Mesenchymal stem cell (in vitro differentiated cells and primary cell): ENCODE measurements around the gene PTPRS.

Source experiments
- DNase-seq: peaks from one replicate; pipeline ENCODE4 v3.0.0-alpha.2; 2013
- H2AFZ ChIP-seq: one replicate; pipeline ENCODE4 v1.6.1; 2013; ENCODE audit warnings: low read depth, mild to moderate bottlenecking, control low read depth, inconsistent platforms, low read length, moderate library complexity
- H2AK5ac ChIP-seq: 2 replicates; pipeline ENCODE4 v1.6.1; 2013; ENCODE audit warnings: low read length, moderate library complexity, mild to moderate bottlenecking, inconsistent platforms; ENCODE audit not compliant: severe bottlenecking
- H2BK120ac ChIP-seq: one replicate; pipeline ENCODE4 v1.6.1; 2013; ENCODE audit warnings: low read depth, mild to moderate bottlenecking, inconsistent platforms, low read length, moderate library complexity
- H2BK12ac ChIP-seq, 2 experiments: one replicate each; pipeline ENCODE4 v1.6.1; 2013; ENCODE audit warnings: inconsistent platforms in 2 of 2, low read length in 2 of 2, mild to moderate bottlenecking in 2 of 2, moderate library complexity in 2 of 2, control low read depth in 1 of 2
- H2BK15ac ChIP-seq: one replicate; pipeline ENCODE4 v1.6.1; 2013; ENCODE audit warnings: mild to moderate bottlenecking, low read depth, inconsistent platforms; ENCODE audit not compliant: poor library complexity, severe bottlenecking
- H2BK5ac ChIP-seq: 2 replicates; pipeline ENCODE4 v1.6.1; 2013; ENCODE audit warnings: low read depth, mild to moderate bottlenecking, low read length, control low read depth, inconsistent platforms; ENCODE audit not compliant: poor library complexity, severe bottlenecking
- H3K14ac ChIP-seq, 2 experiments: one replicate each; pipeline ENCODE4 v1.6.1; 2013; ENCODE audit warnings: inconsistent platforms in 2 of 2, low read length in 2 of 2, control low read depth in 1 of 2, mild to moderate bottlenecking in 1 of 2, moderate library complexity in 1 of 2
- H3K18ac ChIP-seq, 2 experiments: one replicate each; pipeline ENCODE4 v1.6.1; 2013; ENCODE audit warnings: inconsistent platforms in 2 of 2, low read length in 2 of 2, control low read depth in 1 of 2, low read depth in 1 of 2, mild to moderate bottlenecking in 1 of 2
- H3K23ac ChIP-seq, 2 experiments: one replicate each; pipeline ENCODE4 v1.6.1; 2013; ENCODE audit warnings: inconsistent platforms in 2 of 2, low read length in 2 of 2, mild to moderate bottlenecking in 2 of 2, moderate library complexity in 2 of 2, control low read depth in 1 of 2
- H3K27ac ChIP-seq: 2 replicates; pipeline ENCODE4 v1.5.1; 2013; ENCODE audit warnings: mild to moderate bottlenecking, moderate library complexity, low read length, control low read depth, inconsistent platforms; ENCODE audit not compliant: poor library complexity, severe bottlenecking
- H3K27me3 ChIP-seq, 2 experiments: 2 replicates each; pipeline versions ENCODE4 v1.6.1 to v1.7.0; 2013; ENCODE audit warnings: low read length in 2 of 2, mild to moderate bottlenecking in 2 of 2, moderate library complexity in 2 of 2, control low read depth in 1 of 2, inconsistent platforms in 1 of 2; ENCODE audit not compliant: control insufficient read depth in 1 of 2, insufficient read depth in 1 of 2
- H3K36me3 ChIP-seq, 2 experiments: 2 replicates each; pipeline versions ENCODE4 v1.6.1 to v1.7.0; 2013; ENCODE audit warnings: low read length in 2 of 2, control low read depth in 1 of 2, inconsistent platforms in 1 of 2, low read depth in 1 of 2, mild to moderate bottlenecking in 1 of 2; ENCODE audit not compliant: insufficient read depth in 2 of 2, control insufficient read depth in 1 of 2
- H3K4ac ChIP-seq, 2 experiments: one replicate each; pipeline ENCODE4 v1.6.1; 2013; ENCODE audit warnings: inconsistent platforms in 2 of 2, low read length in 2 of 2, mild to moderate bottlenecking in 2 of 2, moderate library complexity in 2 of 2, control low read depth in 1 of 2, low read depth in 1 of 2
- H3K4me1 ChIP-seq: 2 replicates; pipeline ENCODE4 v1.6.1; 2013; ENCODE audit warnings: low read depth, low read length, control low read depth; ENCODE audit not compliant: control insufficient read depth, insufficient read depth
- H3K4me2 ChIP-seq: 2 replicates; pipeline ENCODE4 v1.6.1; 2013; ENCODE audit warnings: low read length, mild to moderate bottlenecking, inconsistent platforms; ENCODE audit not compliant: poor library complexity, severe bottlenecking
- H3K4me3 ChIP-seq, 2 experiments: 2 replicates each; pipeline versions ENCODE4 v1.5.1 to v1.7.0; 2013; ENCODE audit warnings: low read length in 2 of 2, mild to moderate bottlenecking in 2 of 2, control low read depth in 1 of 2, low read depth in 1 of 2; ENCODE audit not compliant: insufficient read depth in 1 of 2
- H3K79me1 ChIP-seq: replicated peaks from 2 replicates; pipeline ENCODE4 v1.6.1; 2013; ENCODE audit warnings: mild to moderate bottlenecking, control low read depth, low read length, inconsistent platforms; ENCODE audit not compliant: poor library complexity, severe bottlenecking
- H3K9ac ChIP-seq: 2 replicates; pipeline ENCODE4 v1.7.0; 2013; ENCODE audit warnings: mild to moderate bottlenecking, low read length, moderate library complexity
- H3K9me3 ChIP-seq: 2 replicates; pipeline ENCODE4 v1.7.0; 2013; ENCODE audit warnings: mild to moderate bottlenecking, low read length; ENCODE audit not compliant: control insufficient read depth
- H4K8ac ChIP-seq: one replicate; pipeline ENCODE4 v1.6.1; 2013; ENCODE audit warnings: inconsistent platforms, mild to moderate bottlenecking, low read length, moderate library complexity
- H4K91ac ChIP-seq: one replicate; pipeline ENCODE4 v1.6.1; 2013; ENCODE audit warnings: mild to moderate bottlenecking, low read length, inconsistent platforms
- WGBS: methylation state at CpG from one replicate; pipeline ENCODE4 v1.1.7; 2013; ENCODE audit warnings: mixed read lengths; 5-methylcytosine and 5-hydroxymethylcytosine counted together

The PTPRS gene

DNA sequence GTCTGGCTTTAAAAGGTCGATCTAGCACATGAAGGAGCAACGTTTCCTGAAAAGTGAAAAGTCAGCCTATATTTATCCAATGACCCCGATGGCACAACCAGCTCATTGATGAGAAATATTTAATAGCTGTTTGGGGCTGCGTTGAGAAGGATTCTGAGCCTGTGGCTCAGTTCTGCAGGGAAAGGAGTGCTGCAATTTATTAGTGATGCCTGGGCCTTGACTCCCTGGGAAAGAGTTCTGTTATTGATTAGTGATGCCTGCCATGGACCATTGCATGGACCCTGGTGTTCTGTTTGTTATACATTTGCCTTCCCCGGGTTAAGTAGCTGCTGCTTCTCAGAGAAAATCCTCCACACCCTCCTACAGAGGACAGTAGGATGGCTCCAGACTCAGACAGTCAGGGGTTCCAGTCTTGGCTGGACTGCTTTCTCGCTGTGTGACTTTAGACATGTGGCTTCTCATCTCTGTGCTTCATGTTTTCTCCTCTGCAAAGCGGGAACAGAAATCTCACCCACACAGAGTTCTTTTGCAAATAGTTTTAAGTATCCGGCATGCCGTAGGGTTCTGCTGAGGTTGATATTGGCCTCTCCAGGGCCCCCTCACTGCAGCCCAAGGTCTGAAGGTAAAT, 17.7 kb upstream of the PTPRS start:
- no peaks in the 10 kb centered on the region for H3K79me1 ChIP-seq
- H3K4me2 ChIP-seq: no peak overlapping the region
- H4K91ac ChIP-seq: no peak overlapping the region
- no peak overlapping the region for H3K4ac ChIP-seq
- H3K9me3 ChIP-seq: no peaks in the 10 kb centered on the region
- H3K14ac ChIP-seq: no peak overlapping the region
- no peak overlapping the region for H3K9ac ChIP-seq
- H3K27ac ChIP-seq: no peak overlapping the region
- H3K36me3 ChIP-seq: no peaks in the 10 kb centered on the region
- peak overlapping the region in 1 of 2 experiments; percentile 14 for H3K4me3 ChIP-seq
- no peak overlapping the region for H2BK12ac ChIP-seq
- WGBS: 60% methylated on average over 9 of the region's 9 CpGs
- no peak overlapping the region for H2AK5ac ChIP-seq
- no peak overlapping the region for H2AFZ ChIP-seq
- H3K18ac ChIP-seq: no peak overlapping the region
- no peak for DNase-seq
- H2BK15ac ChIP-seq: no peak overlapping the region
- H3K27me3 ChIP-seq: peaks cover 37 to 71% of the 10 kb centered on the region in 2 experiments
- H2BK5ac ChIP-seq: no peak overlapping the region
- no peak overlapping the region for H2BK120ac ChIP-seq
- no peak overlapping the region for H4K8ac ChIP-seq
- H3K4me1 ChIP-seq: no peaks in the 10 kb centered on the region
- no peak overlapping the region for H3K23ac ChIP-seq

DNA sequence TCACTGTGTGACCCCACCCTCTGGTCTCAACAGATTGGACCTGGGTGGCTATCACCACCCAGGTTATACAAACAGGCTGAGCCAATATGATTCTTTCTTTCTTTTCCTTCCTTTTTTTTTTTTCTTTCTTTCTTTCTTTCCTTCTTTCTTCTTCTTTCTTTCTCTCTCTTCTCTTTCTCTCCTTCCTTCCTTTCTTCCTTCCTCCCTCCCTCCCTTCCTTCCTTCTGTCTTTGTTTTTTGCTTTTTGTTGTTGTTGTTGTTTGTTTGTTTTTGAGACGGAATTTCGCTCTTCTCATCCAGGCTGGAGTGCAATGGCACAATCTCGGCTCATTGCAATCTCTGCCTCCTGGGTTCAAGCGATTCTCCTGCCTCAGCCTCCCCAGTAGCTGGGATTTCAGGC, 17.0 kb upstream of the PTPRS start:
- Histone ChIP-seq H2BK5ac (no peak overlapping the region), H4K8ac (no peak overlapping the region), H3K4me1 (no peaks in the 10 kb centered on the region), H2AFZ (no peak overlapping the region), H3K27me3 (peaks cover 37 to 71% of the 10 kb centered on the region in 2 experiments), H3K36me3 (no peaks in the 10 kb centered on the region), H2BK120ac (no peak overlapping the region), H4K91ac (no peak overlapping the region), H3K18ac (no peak overlapping the region), H3K4me2 (no peak overlapping the region), H3K4me3 (no peak overlapping the region), H2AK5ac (no peak overlapping the region), H3K27ac (no peak overlapping the region), H3K4ac (no peak overlapping the region), H3K23ac (no peak overlapping the region), H2BK15ac (no peak overlapping the region), H3K14ac (no peak overlapping the region), H3K79me1 (no peaks in the 10 kb centered on the region), H3K9me3 (no peaks in the 10 kb centered on the region), H3K9ac (no peak overlapping the region), H2BK12ac (no peak overlapping the region)
- 83% methylated on average over 4 of the region's 4 CpGs for WGBS
- no peak for DNase-seq

GRCh38 chr19:5356918-5357317, 16.3 kb upstream of the PTPRS start:
- Histone ChIP-seq H2BK12ac (no peak overlapping the region), H3K9me3 (no peaks in the 10 kb centered on the region), H2BK120ac (no peak overlapping the region), H4K91ac (no peak overlapping the region), H2AK5ac (no peak overlapping the region), H3K4me3 (no peak overlapping the region), H3K4me1 (no peaks in the 10 kb centered on the region), H3K4ac (no peak overlapping the region), H2BK15ac (no peak overlapping the region), H3K27me3 (peaks cover 37 to 75% of the 10 kb centered on the region in 2 experiments), H2AFZ (no peak overlapping the region), H3K14ac (no peak overlapping the region), H3K79me1 (no peaks in the 10 kb centered on the region), H2BK5ac (no peak overlapping the region), H3K23ac (no peak overlapping the region), H4K8ac (no peak overlapping the region), H3K18ac (no peak overlapping the region), H3K9ac (no peak overlapping the region), H3K4me2 (no peak overlapping the region), H3K36me3 (no peaks in the 10 kb centered on the region), H3K27ac (no peak overlapping the region)
- DNase-seq: no peak
- WGBS: 72% methylated on average over 13 of the region's 13 CpGs

DNA sequence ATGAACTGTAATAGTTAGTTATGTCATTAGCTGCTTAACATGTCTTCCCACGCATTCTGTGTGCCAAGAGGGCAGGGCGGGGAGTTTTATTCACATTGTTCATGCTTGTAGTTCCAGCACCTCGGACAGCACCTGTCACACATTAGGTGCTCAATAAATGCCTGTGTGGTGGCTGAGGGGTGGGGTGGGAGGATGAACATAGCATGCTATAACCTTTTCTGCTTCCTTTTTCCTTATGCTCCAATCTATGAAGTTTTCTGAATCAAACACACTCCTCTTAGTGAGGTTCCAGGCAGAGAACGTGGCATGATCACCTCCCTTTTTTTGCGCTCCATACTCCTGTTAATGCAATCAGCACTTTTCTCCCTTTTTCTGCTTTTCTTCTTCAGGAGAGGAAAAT, 15.8 kb upstream of the PTPRS start:
- Histone ChIP-seq H2BK12ac (no peak overlapping the region), H2AFZ (no peak overlapping the region), H3K9me3 (no peaks in the 10 kb centered on the region), H2BK120ac (no peak overlapping the region), H4K8ac (no peak overlapping the region), H3K4ac (no peak overlapping the region), H4K91ac (no peak overlapping the region), H3K4me1 (no peaks in the 10 kb centered on the region), H3K4me3 (no peak overlapping the region), H3K27me3 (peaks cover 37 to 76% of the 10 kb centered on the region in 2 experiments), H3K36me3 (no peaks in the 10 kb centered on the region), H3K23ac (no peak overlapping the region), H3K79me1 (no peaks in the 10 kb centered on the region), H2BK15ac (no peak overlapping the region), H3K14ac (no peak overlapping the region), H3K4me2 (no peak overlapping the region), H3K27ac (no peak overlapping the region), H3K9ac (no peak overlapping the region), H2BK5ac (no peak overlapping the region), H3K18ac (no peak overlapping the region), H2AK5ac (no peak overlapping the region)
- WGBS: 83% methylated on average over 5 of the region's 5 CpGs
- DNase-seq: no peak
